ELF-1 (cell line): ENCODE data around the gene TUBA3E.
"Not testable (repeated sequence)": the region's sequence is repeated elsewhere in the genome, so short reads cannot be mapped to it uniquely, and the experiment has no call there.

ENCODE experiments used
- DNase-seq: peaks from one replicate; pipeline ENCODE4 v3.0.0-alpha.2; 2016; ENCODE audit warnings: low read depth, low spot score

The TUBA3E gene

GRCh38 chr2:130143266-130144039 lies 54.8 kb downstream of the TUBA3E start:
- not testable (repeated sequence) for DNase-seq

GRCh38 chr2:130142396-130143265 lies 55.6 kb downstream of the TUBA3E start:
- DNase-seq: not testable (repeated sequence)
